WTC11 (cell line): ENCODE results near the gene SAMHD1. TPM values are rescaled to one million over a fixed set of nuclear protein-coding genes. Genes with fewer than 3 reads are reported as not detected.

ENCODE experiments used
- ATAC-seq: fragments of 200-7000 bp; cut with Tn5 transposase; 2 replicates; pipeline ENCODE4 v1.10.0; 2021; ENCODE audit warnings: mild to moderate bottlenecking, moderate library complexity
- CTCF ChIA-PET: fragments of 300-600 bp; sonication (Branson Sonifier 250); formaldehyde crosslinking; loops from one replicate; lab custom pipeline; 2021; ENCODE audit warnings: antibody characterized with exemption; lab: Charles Lee
- POLR2A ChIA-PET: fragments of 350-600 bp; sonication (Branson Sonifier 250); formaldehyde crosslinking; loops from one replicate; lab custom pipeline; 2021; ENCODE audit warnings: antibody characterized with exemption; lab: Charles Lee
- DNase-seq: peaks from one replicate; pipeline ENCODE4 v3.0.0; 2021; ENCODE audit warnings: low spot score
- H3K27ac Mint-ChIP-seq: 2 replicates; pipeline ENCODE4 v1.8.0; 2021; ENCODE audit warnings: mixed read lengths
- H3K27me3 Mint-ChIP-seq: 2 replicates; pipeline ENCODE4 v1.8.0; 2021; ENCODE audit warnings: low read depth, mild to moderate bottlenecking, moderate library complexity, mixed read lengths
- H3K36me3 Mint-ChIP-seq: 2 replicates; pipeline ENCODE4 v1.8.0; 2021; ENCODE audit warnings: mixed read lengths
- H3K4me1 Mint-ChIP-seq: 2 replicates; pipeline ENCODE4 v1.8.0; 2022; ENCODE audit warnings: mixed read lengths
- H3K4me3 Mint-ChIP-seq: 2 replicates; pipeline ENCODE4 v1.8.0; 2021; ENCODE audit warnings: mild to moderate bottlenecking, moderate library complexity, mixed read lengths
- H3K9me3 Mint-ChIP-seq: 2 replicates; pipeline ENCODE4 v1.8.0; 2021; ENCODE audit warnings: mixed read lengths
- AFF4 ChIP-seq: sonication (generic); formaldehyde crosslinking; IDR thresholded peaks from 2 replicates; pipeline ENCODE4 v1.8.1; 2023; ENCODE audit warnings: mild to moderate bottlenecking, missing genetic modification reagents, borderline replicate concordance
- CREM ChIP-seq: sonication (generic); formaldehyde crosslinking; IDR thresholded peaks from 2 replicates; pipeline ENCODE4 v1.8.1; 2022; ENCODE audit warnings: mild to moderate bottlenecking, missing genetic modification reagents, moderate library complexity
- ELF4 ChIP-seq: sonication (generic); formaldehyde crosslinking; IDR thresholded peaks from 2 replicates; pipeline ENCODE4 v1.8.1; 2022; ENCODE audit warnings: low read depth, mild to moderate bottlenecking, moderate library complexity, missing genetic modification reagents
- EMX1 ChIP-seq: fragments of 250-450 bp; sonication (Bioruptor Pico); IDR thresholded peaks from 2 replicates; pipeline ENCODE4 v1.8.0; 2021; ENCODE audit warnings: mild to moderate bottlenecking
- ESRRA ChIP-seq: sonication (generic); formaldehyde crosslinking; IDR thresholded peaks from 2 replicates; pipeline ENCODE4 v1.8.1; 2022; ENCODE audit warnings: mild to moderate bottlenecking, missing genetic modification reagents, borderline replicate concordance
- GABPB1 ChIP-seq: sonication (generic); formaldehyde crosslinking; IDR thresholded peaks from 2 replicates; pipeline ENCODE4 v1.8.1; 2023; ENCODE audit warnings: mild to moderate bottlenecking, missing genetic modification reagents
- PREB ChIP-seq: sonication (generic); formaldehyde crosslinking; IDR thresholded peaks from 2 replicates; pipeline ENCODE4 v1.8.1; 2022; ENCODE audit warnings: mild to moderate bottlenecking, missing genetic modification reagents, moderate library complexity, borderline replicate concordance
- RORB ChIP-seq: fragments of 250-450 bp; sonication (Bioruptor Pico); IDR thresholded peaks from 2 replicates; pipeline ENCODE4 v1.9.0; 2021; ENCODE audit warnings: mild to moderate bottlenecking
- TP53 ChIP-seq: sonication (generic); formaldehyde crosslinking; IDR thresholded peaks from 2 replicates; pipeline ENCODE4 v1.8.1; 2023; ENCODE audit warnings: mild to moderate bottlenecking, missing genetic modification reagents
- ZNF263 ChIP-seq: sonication (generic); formaldehyde crosslinking; IDR thresholded peaks from 2 replicates; pipeline ENCODE4 v1.8.1; 2022; ENCODE audit warnings: low read depth, mild to moderate bottlenecking, moderate library complexity, missing genetic modification reagents
- ZNF671 ChIP-seq: fragments of 250-450 bp; sonication (Bioruptor Pico); IDR thresholded peaks from 2 replicates; pipeline ENCODE4 v1.8.0; 2021; ENCODE audit warnings: mild to moderate bottlenecking
- total RNA-seq: library from RNA; stranded (reverse); gene quantifications from 3 replicates; pipeline ENCODE4 v1.2.3, GENCODE V29; 2021
- TF ChIP-seq, protein P1 (sequence below): sonication (generic); formaldehyde crosslinking; IDR thresholded peaks from 2 replicates; pipeline ENCODE4 v1.8.1; 2023; ENCODE audit warnings: mild to moderate bottlenecking, missing genetic modification reagents
- TF ChIP-seq, protein P2 (sequence below): sonication (generic); formaldehyde crosslinking; IDR thresholded peaks from 2 replicates; pipeline ENCODE4 v1.8.1; 2022; ENCODE audit warnings: missing genetic modification reagents, borderline replicate concordance
- TF ChIP-seq, protein P3 (sequence below): sonication (generic); formaldehyde crosslinking; conservative IDR thresholded peaks from 2 replicates; pipeline ENCODE4 v1.8.1; 2023; ENCODE audit warnings: mild to moderate bottlenecking, low read depth, missing genetic modification reagents, moderate library complexity
- TF ChIP-seq, protein P4 (sequence below): sonication (generic); formaldehyde crosslinking; IDR thresholded peaks from 2 replicates; pipeline ENCODE4 v1.8.1; 2022; ENCODE audit warnings: mild to moderate bottlenecking, moderate library complexity, missing genetic modification reagents

SAMHD1 gene
- total RNA-seq, 1 experiment from 2014 or later, result 31.0 TPM

DNA sequence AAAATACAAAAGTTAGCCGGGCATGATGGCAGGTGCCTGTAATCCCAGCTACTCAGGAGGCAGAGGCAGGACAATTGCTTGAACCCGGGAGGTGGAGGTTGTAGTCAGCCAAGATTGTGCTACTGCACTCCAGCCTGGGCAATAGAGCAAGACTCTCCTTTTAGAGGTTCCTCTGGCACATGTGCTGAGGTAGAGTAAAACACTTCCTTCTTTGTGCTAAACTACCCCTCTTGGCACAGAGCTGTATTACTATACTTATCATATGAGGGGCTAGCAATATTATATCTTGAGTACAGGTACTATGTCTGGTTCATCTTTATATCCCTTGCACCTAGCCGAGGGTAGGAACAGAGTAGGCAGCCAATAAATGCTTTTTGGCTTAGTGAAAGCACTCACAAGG lies 40.2 kb upstream of the SAMHD1 start (continued):
- TF ChIP-seq AFF4 (no peak), EMX1 (CRISPR knock-in tag) (no peak), RORB (CRISPR knock-in tag) (no peak), ELF4 (no peak), PREB (CRISPR knock-in tag) (no peak), ESRRA (CRISPR knock-in tag) (no peak)
- TF ChIP-seq, protein P1, sequence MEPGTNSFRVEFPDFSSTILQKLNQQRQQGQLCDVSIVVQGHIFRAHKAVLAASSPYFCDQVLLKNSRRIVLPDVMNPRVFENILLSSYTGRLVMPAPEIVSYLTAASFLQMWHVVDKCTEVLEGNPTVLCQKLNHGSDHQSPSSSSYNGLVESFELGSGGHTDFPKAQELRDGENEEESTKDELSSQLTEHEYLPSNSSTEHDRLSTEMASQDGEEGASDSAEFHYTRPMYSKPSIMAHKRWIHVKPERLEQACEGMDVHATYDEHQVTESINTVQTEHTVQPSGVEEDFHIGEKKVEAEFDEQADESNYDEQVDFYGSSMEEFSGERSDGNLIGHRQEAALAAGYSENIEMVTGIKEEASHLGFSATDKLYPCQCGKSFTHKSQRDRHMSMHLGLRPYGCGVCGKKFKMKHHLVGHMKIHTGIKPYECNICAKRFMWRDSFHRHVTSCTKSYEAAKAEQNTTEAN (CRISPR knock-in tag), result no peak

GRCh38 chr20:36989797-36990196 lies 38.3 kb upstream of the SAMHD1 start:
- DNase-seq (no peak), ATAC-seq (no peak)
- ChIA-PET CTCF (no interaction called here), POLR2A (no interaction called here)
- no peaks in the 10 kb centered on the region for H3K27me3 Mint-ChIP-seq
- H3K27ac Mint-ChIP-seq, result 0 out of 2 replicates have a peak overlapping the region, but pooled peaks have one; percentile 72
- no peak for TF ChIP-seq ELF4
- TF ChIP-seq CREM, result no peak
- no peak overlapping the region for H3K4me3 Mint-ChIP-seq
- peaks cover 24% of the 10 kb centered on the region for H3K36me3 Mint-ChIP-seq
- peaks cover 10% of the 10 kb centered on the region for H3K4me1 Mint-ChIP-seq
- peaks cover 18% of the 10 kb centered on the region for H3K9me3 Mint-ChIP-seq

DNA sequence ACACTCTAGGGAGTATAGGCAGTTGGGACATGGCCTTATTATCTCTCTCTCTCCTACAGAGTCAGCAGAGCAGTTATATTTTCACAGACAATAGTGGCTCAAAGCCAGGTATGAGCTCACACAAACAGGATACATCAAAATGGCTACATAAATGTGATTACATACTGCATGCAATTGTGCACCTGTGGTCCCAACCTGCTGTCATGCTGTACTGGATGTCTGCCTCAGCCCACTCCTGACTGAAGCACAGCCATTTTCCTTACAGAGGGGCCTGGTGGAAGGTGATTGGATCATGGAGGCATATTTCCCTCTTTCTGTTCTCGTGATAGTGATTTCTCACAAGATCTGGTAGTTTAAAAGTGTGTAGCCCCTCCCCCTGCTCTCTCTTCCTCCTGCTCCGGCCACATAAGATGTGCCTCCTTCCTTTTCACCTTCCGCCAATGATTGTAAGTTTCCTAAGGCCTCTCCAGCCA lies 37.0 kb upstream of the SAMHD1 start:
- H3K9me3 Mint-ChIP-seq, result peaks cover 9% of the 10 kb centered on the region
- ChIA-PET POLR2A (no interaction called here), CTCF (no interaction called here)
- H3K27ac Mint-ChIP-seq, result no peak overlapping the region
- DNase-seq (no peak), ATAC-seq (no peak)
- H3K4me3 Mint-ChIP-seq, result no peak overlapping the region
- H3K36me3 Mint-ChIP-seq, result peaks cover 11% of the 10 kb centered on the region
- no peaks in the 10 kb centered on the region for H3K27me3 Mint-ChIP-seq
- peaks cover 10% of the 10 kb centered on the region for H3K4me1 Mint-ChIP-seq
- TF ChIP-seq ZNF671 (CRISPR knock-in tag) (no peak), ZNF263 (CRISPR knock-in tag) (no peak), GABPB1 (no peak), TP53 (no peak)
- TF ChIP-seq, protein P2, sequence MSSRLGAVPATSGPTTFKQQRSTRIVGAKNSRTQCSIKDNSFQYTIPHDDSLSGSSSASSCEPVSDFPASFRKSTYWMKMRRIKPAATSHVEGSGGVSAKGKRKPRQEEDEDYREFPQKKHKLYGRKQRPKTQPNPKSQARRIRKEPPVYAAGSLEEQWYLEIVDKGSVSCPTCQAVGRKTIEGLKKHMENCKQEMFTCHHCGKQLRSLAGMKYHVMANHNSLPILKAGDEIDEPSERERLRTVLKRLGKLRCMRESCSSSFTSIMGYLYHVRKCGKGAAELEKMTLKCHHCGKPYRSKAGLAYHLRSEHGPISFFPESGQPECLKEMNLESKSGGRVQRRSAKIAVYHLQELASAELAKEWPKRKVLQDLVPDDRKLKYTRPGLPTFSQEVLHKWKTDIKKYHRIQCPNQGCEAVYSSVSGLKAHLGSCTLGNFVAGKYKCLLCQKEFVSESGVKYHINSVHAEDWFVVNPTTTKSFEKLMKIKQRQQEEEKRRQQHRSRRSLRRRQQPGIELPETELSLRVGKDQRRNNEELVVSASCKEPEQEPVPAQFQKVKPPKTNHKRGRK, result no peak
- TF ChIP-seq, protein P3, sequence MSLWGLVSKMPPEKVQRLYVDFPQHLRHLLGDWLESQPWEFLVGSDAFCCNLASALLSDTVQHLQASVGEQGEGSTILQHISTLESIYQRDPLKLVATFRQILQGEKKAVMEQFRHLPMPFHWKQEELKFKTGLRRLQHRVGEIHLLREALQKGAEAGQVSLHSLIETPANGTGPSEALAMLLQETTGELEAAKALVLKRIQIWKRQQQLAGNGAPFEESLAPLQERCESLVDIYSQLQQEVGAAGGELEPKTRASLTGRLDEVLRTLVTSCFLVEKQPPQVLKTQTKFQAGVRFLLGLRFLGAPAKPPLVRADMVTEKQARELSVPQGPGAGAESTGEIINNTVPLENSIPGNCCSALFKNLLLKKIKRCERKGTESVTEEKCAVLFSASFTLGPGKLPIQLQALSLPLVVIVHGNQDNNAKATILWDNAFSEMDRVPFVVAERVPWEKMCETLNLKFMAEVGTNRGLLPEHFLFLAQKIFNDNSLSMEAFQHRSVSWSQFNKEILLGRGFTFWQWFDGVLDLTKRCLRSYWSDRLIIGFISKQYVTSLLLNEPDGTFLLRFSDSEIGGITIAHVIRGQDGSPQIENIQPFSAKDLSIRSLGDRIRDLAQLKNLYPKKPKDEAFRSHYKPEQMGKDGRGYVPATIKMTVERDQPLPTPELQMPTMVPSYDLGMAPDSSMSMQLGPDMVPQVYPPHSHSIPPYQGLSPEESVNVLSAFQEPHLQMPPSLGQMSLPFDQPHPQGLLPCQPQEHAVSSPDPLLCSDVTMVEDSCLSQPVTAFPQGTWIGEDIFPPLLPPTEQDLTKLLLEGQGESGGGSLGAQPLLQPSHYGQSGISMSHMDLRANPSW (CRISPR knock-in tag), result no peak
- TF ChIP-seq, protein P4, sequence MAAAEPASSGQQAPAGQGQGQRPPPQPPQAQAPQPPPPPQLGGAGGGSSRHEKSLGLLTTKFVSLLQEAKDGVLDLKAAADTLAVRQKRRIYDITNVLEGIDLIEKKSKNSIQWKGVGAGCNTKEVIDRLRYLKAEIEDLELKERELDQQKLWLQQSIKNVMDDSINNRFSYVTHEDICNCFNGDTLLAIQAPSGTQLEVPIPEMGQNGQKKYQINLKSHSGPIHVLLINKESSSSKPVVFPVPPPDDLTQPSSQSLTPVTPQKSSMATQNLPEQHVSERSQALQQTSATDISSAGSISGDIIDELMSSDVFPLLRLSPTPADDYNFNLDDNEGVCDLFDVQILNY (CRISPR knock-in tag), result no peak
- TF ChIP-seq, all 79 proteins: peak for 0
